Measurements from ENCODE around the gene ADK. TPM values are rescaled to one million over a fixed set of nuclear protein-coding genes. Genes with fewer than 3 reads are reported as not detected.

The ADK gene
- total RNA-seq, 1 donor from 2014 or later, result 27.1 TPM

- intact Hi-C loops (cut with micrococcal nuclease), result loop anchor here (1.0 kb wide), 1 partner anchor 52 kb away; no protein-coding TSS in a partner anchor
These were observed 76.8 kb downstream of the ADK start for GRCh38 chr10:74227697-74228424.

GRCh38 chr10:74231375-74231774, 80.4 kb downstream of the ADK start:
- intact Hi-C loops (cut with micrococcal nuclease), result loop anchor here (5.0 to 10.0 kb wide), 3 partner anchors 39 to 387 kb away; no protein-coding TSS in a partner anchor

GRCh38 chr10:74233281-74233680, 82.3 kb downstream of the ADK start:
- intact Hi-C loops (cut with micrococcal nuclease), result loop anchor here (5.0 to 10.0 kb wide), 3 partner anchors 41 to 388 kb away; no protein-coding TSS in a partner anchor

GRCh38 chr10:74234569-74234968, 83.5 kb downstream of the ADK start:
- intact Hi-C loops (cut with micrococcal nuclease), result loop anchor here (1.0 to 10.0 kb wide), 5 partner anchors 42 to 390 kb away; partner anchors contain the start of gene ADK

GRCh38 chr10:74238031-74238431, 87.0 kb downstream of the ADK start:
- intact Hi-C loops (cut with micrococcal nuclease), result loop anchor here (10.0 kb wide), 1 partner anchor 393 kb away; no protein-coding TSS in a partner anchor

GRCh38 chr10:74238516-74238915, 87.5 kb downstream of the ADK start:
- intact Hi-C loops (cut with micrococcal nuclease), result loop anchor here (10.0 kb wide), 1 partner anchor 394 kb away; no protein-coding TSS in a partner anchor

GRCh38 chr10:74243067-74243466, 92.0 kb downstream of the ADK start:
- intact Hi-C loops (cut with micrococcal nuclease), result no loop called here

- intact Hi-C loops (cut with micrococcal nuclease), result loop anchor here (1.0 kb wide), 3 partner anchors 778 to 992 kb away; no protein-coding TSS in a partner anchor
These were observed 93.2 kb downstream of the ADK start for GRCh38 chr10:74244097-74244685.

- intact Hi-C loops (cut with micrococcal nuclease), result loop anchor here (1.0 kb wide), 3 partner anchors 777 to 991 kb away; no protein-coding TSS in a partner anchor
These were observed 93.8 kb downstream of the ADK start for GRCh38 chr10:74244807-74245206.

GRCh38 chr10:74246495-74246894, 95.5 kb downstream of the ADK start:
- intact Hi-C loops (cut with micrococcal nuclease), result no loop called here

- intact Hi-C loops (cut with micrococcal nuclease), result no loop called here
These were observed 98.8 kb downstream of the ADK start for GRCh38 chr10:74249865-74250264.

GRCh38 chr10:74255214-74255613, 104.2 kb downstream of the ADK start:
- intact Hi-C loops (cut with micrococcal nuclease), result no loop called here

GRCh38 chr10:74255888-74256357, 104.9 kb downstream of the ADK start:
- intact Hi-C loops (cut with micrococcal nuclease), result no loop called here

- intact Hi-C loops (cut with micrococcal nuclease), result no loop called here
These were observed 111.8 kb downstream of the ADK start for GRCh38 chr10:74262856-74263255.

- intact Hi-C loops (cut with micrococcal nuclease), result no loop called here
These were observed 113.0 kb downstream of the ADK start for GRCh38 chr10:74263996-74264395.

- intact Hi-C loops (cut with micrococcal nuclease), result no loop called here
These were observed 121.3 kb downstream of the ADK start for GRCh38 chr10:74272288-74272687.

GRCh38 chr10:74275755-74276290, 124.8 kb downstream of the ADK start:
- intact Hi-C loops (cut with micrococcal nuclease), result no loop called here

- intact Hi-C loops (cut with micrococcal nuclease), result no loop called here
These were observed 125.4 kb downstream of the ADK start for GRCh38 chr10:74276416-74276815.

- intact Hi-C loops (cut with micrococcal nuclease), result no loop called here
These were observed 131.3 kb downstream of the ADK start for GRCh38 chr10:74282151-74282847.

- intact Hi-C loops (cut with micrococcal nuclease), result no loop called here
These were observed 131.8 kb downstream of the ADK start for GRCh38 chr10:74282848-74283210.

- intact Hi-C loops (cut with micrococcal nuclease), result no loop called here
These were observed 138.2 kb downstream of the ADK start for GRCh38 chr10:74289188-74289587.
